Left lobe of liver (tissue), 2 donors: ENCODE measurements around the gene ADGRB3. TPM values are rescaled to one million over a fixed set of nuclear protein-coding genes. Genes with fewer than 3 reads are reported as not detected.

ENCODE experiments used
- ATAC-seq: fragments of 200-7000 bp; cut with Tn5 transposase; one replicate; pipeline ENCODE4 v1.9.1; 2020; ENCODE audit warnings: mild to moderate bottlenecking, moderate library complexity
- DNase-seq: peaks from one replicate; pipeline ENCODE4 v3.0.0-alpha.2; 2020; ENCODE audit warnings: low spot score
- total RNA-seq: library from RNA; stranded (reverse); gene quantifications from one replicate; pipeline ENCODE4 v1.2.1, GENCODE V29; 2021
- donor health status: DM: no; HTN: no; CAD: no; lungs with moderate emphysema.
- donor health status: DM: no; HTN: yes; CAD: no.

ADGRB3 gene
- total RNA-seq, 1 donor from 2014 or later: 0.38 TPM

GRCh38 chr6:68695838-68696237, 60.8 kb downstream of the ADGRB3 start:
- ATAC-seq (no peak), DNase-seq (no peak)

GRCh38 chr6:68697394-68697793, 62.3 kb downstream of the ADGRB3 start:
- DNase-seq (no peak), ATAC-seq (no peak)

GRCh38 chr6:68701159-68701558, 66.1 kb downstream of the ADGRB3 start:
- DNase-seq (no peak), ATAC-seq (no peak)

- no peak for ATAC-seq
- DNase-seq: no peak
Observed at GRCh38 chr6:68704485-68704884, 69.4 kb downstream of the ADGRB3 start.

- ATAC-seq (no peak), DNase-seq (no peak)
Observed at GRCh38 chr6:68709091-68709490, 74.0 kb downstream of the ADGRB3 start.

- no peak for ATAC-seq
- no peak for DNase-seq
Observed at GRCh38 chr6:68709882-68710281, 74.8 kb downstream of the ADGRB3 start.

GRCh38 chr6:68710496-68710895, 75.4 kb downstream of the ADGRB3 start:
- DNase-seq (no peak), ATAC-seq (no peak)

GRCh38 chr6:68710916-68711315, 75.8 kb downstream of the ADGRB3 start:
- DNase-seq (no peak), ATAC-seq (no peak)

GRCh38 chr6:68711386-68712000, 76.4 kb downstream of the ADGRB3 start:
- DNase-seq (no peak), ATAC-seq (no peak)

GRCh38 chr6:68716620-68717019, 81.5 kb downstream of the ADGRB3 start:
- DNase-seq (no peak), ATAC-seq (no peak)

GRCh38 chr6:68718385-68719073, 83.4 kb downstream of the ADGRB3 start:
- no peak for ATAC-seq
- no peak for DNase-seq

- no peak for DNase-seq
- ATAC-seq: no peak
Observed at GRCh38 chr6:68719761-68720160, 84.7 kb downstream of the ADGRB3 start.

GRCh38 chr6:68722891-68723527, 87.9 kb downstream of the ADGRB3 start:
- ATAC-seq (no peak), DNase-seq (no peak)

GRCh38 chr6:68724060-68724459, 89.0 kb downstream of the ADGRB3 start:
- DNase-seq: no peak
- no peak for ATAC-seq

GRCh38 chr6:68726337-68726736, 91.3 kb downstream of the ADGRB3 start:
- ATAC-seq: no peak
- no peak for DNase-seq

GRCh38 chr6:68726992-68727391, 91.9 kb downstream of the ADGRB3 start:
- DNase-seq (no peak), ATAC-seq (no peak)

GRCh38 chr6:68727699-68728098, 92.6 kb downstream of the ADGRB3 start:
- DNase-seq: no peak
- ATAC-seq: no peak

GRCh38 chr6:68728159-68728979, 93.3 kb downstream of the ADGRB3 start:
- DNase-seq: no peak
- no peak for ATAC-seq

- ATAC-seq: no peak
- no peak for DNase-seq
Observed at GRCh38 chr6:68729377-68729903, 94.4 kb downstream of the ADGRB3 start.

- ATAC-seq: no peak
Observed at GRCh38 chr6:68730291-68731054, 95.4 kb downstream of the ADGRB3 start.

More at GRCh38 chr6:68730291-68731054, 95.4 kb downstream of the ADGRB3 start:
- DNase-seq: no peak
